ENCODE results near the gene SKP2. TPM values are rescaled to one million over a fixed set of nuclear protein-coding genes. Genes with fewer than 3 reads are reported as not detected.

Gene SKP2
- total RNA-seq, 1 donor from 2014 or later: 34.8 TPM

GRCh38 chr5:36153298-36153677 is 1.4 kb downstream of the SKP2 start:
- Mint-ChIP-seq H3K27me3 (ENCODE audit: low read depth) (no peaks in the 10 kb centered on the region), H3K27ac (ENCODE audit: unreplicated experiment) (peak overlapping the region; percentile 90), H3K4me1 (ENCODE audit: low read depth) (peaks cover 68% of the 10 kb centered on the region), H3K9me3 (ENCODE audit: low read depth) (no peaks in the 10 kb centered on the region), H3K36me3 (ENCODE audit: low read depth) (peaks cover 7% of the 10 kb centered on the region), H3K4me3 (ENCODE audit: unreplicated experiment) (peak overlapping the region; percentile 89)
- no peak for DNase-seq (ENCODE audit: low spot score)
- no peak for TF ChIP-seq CTCF (IDR thresholded peaks at IDR 0.05)

- peaks cover 9% of the 10 kb centered on the region for H3K36me3 Mint-ChIP-seq (ENCODE audit: low read depth)
- H3K27me3 Mint-ChIP-seq (ENCODE audit: low read depth): no peaks in the 10 kb centered on the region
- H3K9me3 Mint-ChIP-seq (ENCODE audit: low read depth): no peaks in the 10 kb centered on the region
- peaks cover 72% of the 10 kb centered on the region for H3K4me1 Mint-ChIP-seq (ENCODE audit: low read depth)
- H3K4me3 Mint-ChIP-seq (ENCODE audit: unreplicated experiment): peak overlapping the region; percentile 89
- peak overlapping the region; percentile 90 for H3K27ac Mint-ChIP-seq (ENCODE audit: unreplicated experiment)
- no peak for TF ChIP-seq CTCF (IDR thresholded peaks at IDR 0.05)
- no peak for DNase-seq (ENCODE audit: low spot score)
Measured at GRCh38 chr5:36153726-36154125, 1.8 kb downstream of the SKP2 start.

DNA sequence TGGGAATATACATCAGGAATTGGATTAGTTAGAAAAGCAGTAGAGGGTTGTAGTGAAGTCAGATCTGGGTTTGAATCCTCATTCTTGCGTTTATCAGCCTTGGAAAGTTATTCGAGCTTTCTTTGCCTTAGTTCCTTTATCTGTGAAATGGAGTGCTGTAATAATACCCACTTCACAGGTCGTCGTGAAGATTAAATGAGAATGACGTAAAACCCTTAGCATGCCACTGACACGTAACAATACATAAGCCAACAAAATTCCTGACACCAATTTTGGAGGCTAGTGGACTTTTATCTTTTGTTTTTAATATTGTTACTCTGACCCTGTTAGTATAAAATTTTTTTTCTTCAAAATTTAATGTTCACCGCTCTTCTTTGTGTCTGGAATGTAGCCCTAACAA is 3.4 kb downstream of the SKP2 start:
- H3K27me3 Mint-ChIP-seq (ENCODE audit: low read depth): no peaks in the 10 kb centered on the region
- H3K4me3 Mint-ChIP-seq (ENCODE audit: unreplicated experiment): no peak overlapping the region
- H3K9me3 Mint-ChIP-seq (ENCODE audit: low read depth): no peaks in the 10 kb centered on the region
- H3K36me3 Mint-ChIP-seq (ENCODE audit: low read depth): peaks cover 13% of the 10 kb centered on the region
- no peak for TF ChIP-seq CTCF (IDR thresholded peaks at IDR 0.05)
- H3K4me1 Mint-ChIP-seq (ENCODE audit: low read depth): peaks cover 76% of the 10 kb centered on the region
- no peak for DNase-seq (ENCODE audit: low spot score)
- peak overlapping the region; percentile 97 for H3K27ac Mint-ChIP-seq (ENCODE audit: unreplicated experiment)

- Mint-ChIP-seq H3K36me3 (ENCODE audit: low read depth) (peaks cover 13% of the 10 kb centered on the region), H3K27me3 (ENCODE audit: low read depth) (no peaks in the 10 kb centered on the region), H3K27ac (ENCODE audit: unreplicated experiment) (peak overlapping the region; percentile 97)
Measured at GRCh38 chr5:36156121-36156601, 4.2 kb downstream of the SKP2 start.

GRCh38 chr5:36156619-36157018 is 4.7 kb downstream of the SKP2 start:
- TF ChIP-seq CTCF (IDR thresholded peaks at IDR 0.05): no peak
- Mint-ChIP-seq H3K36me3 (ENCODE audit: low read depth) (peaks cover 17% of the 10 kb centered on the region), H3K4me3 (ENCODE audit: unreplicated experiment) (peak overlapping the region; percentile 43), H3K9me3 (ENCODE audit: low read depth) (no peaks in the 10 kb centered on the region), H3K27ac (ENCODE audit: unreplicated experiment) (peak overlapping the region; percentile 97), H3K27me3 (ENCODE audit: low read depth) (no peaks in the 10 kb centered on the region), H3K4me1 (ENCODE audit: low read depth) (peaks cover 71% of the 10 kb centered on the region)
- no peak for DNase-seq (ENCODE audit: low spot score)

More at GRCh38 chr5:36156121-36156601, 4.2 kb downstream of the SKP2 start:
- no peak for DNase-seq (ENCODE audit: low spot score)
- TF ChIP-seq CTCF (IDR thresholded peaks at IDR 0.05): no peak
- Mint-ChIP-seq H3K9me3 (ENCODE audit: low read depth) (no peaks in the 10 kb centered on the region), H3K4me3 (ENCODE audit: unreplicated experiment) (peak overlapping the region; percentile 43), H3K4me1 (ENCODE audit: low read depth) (peaks cover 69% of the 10 kb centered on the region)

All from chondrocyte (in vitro differentiated cells).